ENCODE measurements around the gene ICOS.
"Not testable (repeated sequence)": the region's sequence is repeated elsewhere in the genome, so short reads cannot be mapped to it uniquely, and the experiment has no call there.

Gene ICOS

DNA sequence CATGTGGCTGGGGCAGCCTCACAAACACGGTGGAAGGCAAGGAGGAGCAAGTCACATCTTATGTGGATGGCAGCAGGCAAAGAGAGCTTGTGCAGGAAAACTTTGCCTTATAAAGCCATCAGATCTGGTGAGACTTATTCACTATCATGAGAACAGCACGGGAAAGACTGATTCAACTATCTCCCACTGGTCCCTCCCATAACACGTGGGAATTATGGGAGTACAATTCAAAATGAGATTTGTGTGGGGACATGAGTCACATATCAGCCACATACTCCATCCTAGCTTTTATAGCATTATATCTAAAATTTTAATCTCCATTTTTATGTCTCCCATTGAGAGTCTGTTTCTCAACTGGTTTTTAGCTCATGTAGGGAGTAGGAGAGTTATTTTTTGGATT, 45.7 kb downstream of the ICOS start:
- no peak for DNase-seq

DNA sequence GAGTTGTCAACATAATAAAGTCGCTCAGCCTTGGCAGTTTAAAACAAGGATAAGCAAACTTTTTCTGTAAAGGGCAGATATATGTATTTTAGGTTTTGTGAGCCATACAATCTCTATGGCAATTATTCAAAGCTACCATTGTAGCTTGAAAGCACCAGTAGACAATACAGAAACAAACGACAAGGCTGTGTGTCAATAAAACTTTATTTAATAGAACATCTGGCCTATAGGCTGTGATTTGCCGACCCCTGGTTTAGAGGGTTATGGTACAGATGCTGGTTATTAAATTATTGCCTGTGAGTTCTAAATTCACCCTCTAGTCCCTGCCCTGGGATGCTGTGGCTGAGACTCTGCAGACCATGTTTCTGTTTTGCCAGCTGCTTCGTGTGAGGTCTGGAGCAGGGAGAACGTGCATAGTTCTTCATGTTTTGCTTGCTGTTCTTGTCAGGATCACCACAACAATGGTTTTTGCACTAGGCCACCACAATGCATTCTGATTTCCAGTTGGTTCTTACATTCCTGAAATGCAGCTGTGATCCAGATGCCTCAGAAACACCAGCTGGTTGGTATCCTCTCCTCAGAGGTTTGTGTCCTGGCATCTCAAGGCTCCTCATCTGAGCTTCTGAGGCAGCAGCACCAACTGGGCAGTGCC, 46.6 kb downstream of the ICOS start:
- DNase-seq: no peak

DNA sequence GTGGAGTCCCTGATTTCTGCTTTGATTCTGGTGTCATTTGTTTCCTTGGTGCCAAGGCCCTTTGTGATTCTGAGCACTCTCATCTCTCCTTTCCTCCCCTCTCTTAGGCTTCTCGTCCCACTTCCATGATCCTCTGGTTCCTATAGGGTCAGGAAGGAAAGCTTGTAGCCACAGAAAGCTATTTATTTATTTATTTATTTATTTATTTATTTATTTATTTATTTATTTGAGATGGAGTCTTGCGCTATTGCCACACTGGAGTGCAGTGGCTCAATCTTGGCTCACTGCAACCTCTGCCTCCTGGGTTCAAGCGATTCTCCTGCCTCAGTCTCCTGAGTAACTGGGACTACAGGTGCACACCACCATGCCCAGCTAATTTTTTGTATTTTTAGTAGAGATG, 49.4 kb downstream of the ICOS start:
- not testable (repeated sequence) for DNase-seq

DNA sequence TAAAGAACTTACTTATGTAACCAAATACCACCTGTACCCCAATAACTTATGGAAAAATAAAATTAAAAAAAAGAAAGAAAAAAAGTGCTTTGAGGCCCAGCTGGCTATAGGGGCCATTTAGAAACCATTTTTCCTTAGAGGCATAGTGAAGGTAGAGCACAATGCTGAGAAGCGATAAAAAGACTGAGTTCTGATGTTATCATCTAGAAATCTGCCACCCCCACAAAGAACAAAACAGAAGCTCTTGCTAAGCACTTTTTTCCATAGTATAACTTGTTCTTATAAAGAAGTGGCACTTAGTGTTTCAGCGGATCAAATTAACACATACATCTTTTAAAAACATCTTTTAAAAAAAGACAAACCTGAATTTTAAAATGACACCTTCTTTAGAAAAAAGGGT, 51.4 kb downstream of the ICOS start:
- DNase-seq: no peak

DNA sequence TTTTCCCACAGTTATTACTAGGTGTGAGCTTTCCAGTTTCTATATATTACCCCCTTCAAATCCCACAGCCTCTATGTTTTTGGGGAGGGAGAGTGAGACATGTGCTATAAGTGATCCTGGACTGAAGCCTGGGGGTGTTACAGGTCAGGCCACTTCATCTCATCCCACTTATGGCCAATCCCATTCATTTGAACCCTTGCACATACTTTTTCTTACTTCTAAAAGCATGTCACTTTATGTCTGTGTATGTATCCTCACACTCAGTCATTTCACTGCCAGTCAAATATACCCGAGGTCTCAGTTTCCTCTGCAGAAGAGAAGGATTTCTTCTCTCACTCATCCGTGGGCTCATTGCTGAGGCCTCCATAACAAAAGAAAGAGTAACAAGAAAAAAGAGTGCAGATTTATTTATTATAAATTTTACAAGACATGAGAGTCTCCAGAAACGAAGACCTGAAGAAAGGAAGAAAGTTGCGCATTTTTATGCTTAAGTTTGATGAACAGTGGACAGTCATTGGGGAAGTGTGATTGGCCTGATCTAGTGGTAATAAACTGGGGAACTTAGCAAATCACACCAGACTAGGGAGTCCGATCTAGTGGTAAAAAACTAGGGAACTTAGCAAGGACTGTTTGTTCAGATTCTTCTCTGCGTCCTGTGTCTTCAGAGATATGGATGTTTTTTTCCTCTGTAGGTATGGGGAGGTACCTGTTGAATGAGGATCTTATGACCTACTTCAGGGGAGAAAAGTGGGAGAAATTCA, 52.1 kb downstream of the ICOS start:
- no peak for DNase-seq

DNA sequence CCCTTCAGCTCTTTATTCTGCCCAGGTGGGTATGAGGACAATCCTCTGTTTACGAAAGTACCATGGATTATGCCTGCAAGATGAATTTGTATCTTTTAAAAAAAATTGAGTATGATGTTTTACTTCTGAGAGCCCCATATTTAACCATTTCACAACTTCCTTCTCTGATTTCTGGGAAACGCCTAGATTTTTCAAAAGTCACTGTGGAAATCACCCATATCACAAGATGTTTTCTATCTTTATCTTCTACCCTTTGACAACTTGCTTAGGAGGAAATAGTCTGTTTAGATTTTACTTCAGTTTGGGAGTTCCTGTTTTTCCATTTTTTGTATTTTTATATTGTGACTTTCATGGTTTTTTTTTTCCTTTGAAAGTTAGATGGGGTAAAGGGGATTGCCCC, 53.0 kb downstream of the ICOS start:
- DNase-seq: no peak

DNA sequence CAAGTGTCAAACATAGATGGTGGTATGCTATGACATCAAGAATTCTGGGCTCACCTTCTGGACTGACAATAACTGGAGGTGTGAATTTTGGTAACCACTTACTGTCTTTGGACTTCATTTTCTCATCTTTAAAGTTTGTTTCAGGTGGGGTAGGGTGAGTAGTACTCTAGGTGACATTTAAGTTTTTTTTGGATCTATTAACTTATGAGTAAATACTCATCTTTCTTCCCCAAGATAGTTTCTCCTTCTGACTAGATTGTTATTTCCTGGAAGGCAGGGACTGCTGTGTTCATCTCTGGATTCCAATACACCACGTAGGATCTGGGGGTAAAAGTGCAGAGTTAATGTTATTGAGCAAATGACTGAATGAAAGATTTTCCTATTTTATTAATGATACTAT, 55.9 kb downstream of the ICOS start:
- no peak for DNase-seq

DNA sequence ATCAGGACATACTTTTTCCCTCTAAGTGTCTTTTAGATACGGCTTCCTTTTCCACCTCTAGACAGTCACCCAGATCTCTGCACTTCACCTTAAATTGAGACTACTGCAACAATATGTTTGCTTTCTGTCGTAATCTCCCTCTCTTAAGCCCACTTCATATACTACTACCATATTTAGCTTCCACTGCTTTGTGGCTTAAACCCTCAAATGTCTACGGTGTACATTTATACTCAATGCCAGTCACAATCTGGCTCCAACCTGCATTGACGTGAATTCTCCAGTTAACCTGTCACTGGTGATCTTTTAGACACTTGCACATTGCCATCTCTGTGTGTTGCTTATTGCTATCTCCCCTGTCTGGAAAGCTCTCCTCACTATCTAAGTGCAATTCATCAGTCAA, 56.4 kb downstream of the ICOS start:
- DNase-seq: no peak

DNA sequence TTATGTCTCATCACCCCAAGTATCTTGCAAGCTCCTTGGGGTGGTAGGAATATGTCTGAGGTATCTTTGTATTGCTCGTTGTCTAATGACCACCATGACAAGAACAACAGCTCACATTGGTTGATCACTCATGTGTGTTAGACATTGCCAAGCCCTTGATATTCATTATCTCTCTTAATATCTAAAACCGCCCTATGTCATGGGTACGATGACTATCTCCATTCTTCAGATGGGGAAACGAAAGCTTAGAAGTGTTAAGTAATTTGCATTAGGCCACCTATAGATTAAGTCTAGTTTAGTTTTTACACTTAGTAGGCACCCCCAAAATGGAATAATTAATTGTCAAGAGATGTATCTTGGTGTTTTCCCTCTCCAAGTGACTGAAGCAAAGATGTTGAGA, 57.0 kb downstream of the ICOS start:
- DNase-seq: no peak

DNA sequence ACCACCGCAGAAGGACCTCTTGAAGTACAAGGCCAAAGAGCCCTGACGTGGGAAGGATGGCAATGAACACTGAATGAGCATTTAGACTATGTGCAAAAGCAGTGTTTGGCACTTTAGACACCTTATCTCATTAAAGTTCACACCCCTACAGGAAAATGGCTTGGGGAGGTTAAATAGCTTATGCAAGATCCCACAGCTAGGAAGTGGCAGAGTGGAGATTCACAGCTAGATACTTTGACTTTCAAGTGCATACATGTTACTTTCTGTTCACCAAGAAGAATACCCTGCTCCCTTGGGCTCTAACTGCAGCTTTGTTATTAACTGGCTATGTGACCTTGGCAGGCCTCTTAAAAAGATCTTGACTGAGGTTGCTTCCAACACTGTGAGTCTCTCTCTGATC, 58.2 kb downstream of the ICOS start:
- no peak for DNase-seq

DNA sequence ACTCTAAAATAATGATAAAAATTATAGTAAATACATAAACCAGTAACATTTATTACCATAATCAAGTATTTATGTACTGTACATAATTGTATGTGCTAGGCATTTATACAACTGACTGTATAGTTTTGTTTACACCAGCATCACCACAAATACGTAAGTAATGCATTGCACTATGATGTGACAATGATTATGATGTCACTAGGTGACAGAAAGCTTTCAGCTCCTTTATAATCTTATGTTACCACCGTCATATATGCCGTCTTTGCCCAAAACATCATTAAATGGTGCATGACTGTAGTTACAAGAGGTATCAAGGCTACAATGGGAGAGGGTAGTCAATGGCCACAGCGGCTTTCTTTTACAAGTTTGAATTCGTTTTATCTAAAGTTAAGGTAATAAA, 60.1 kb downstream of the ICOS start:
- no peak for DNase-seq

DNA sequence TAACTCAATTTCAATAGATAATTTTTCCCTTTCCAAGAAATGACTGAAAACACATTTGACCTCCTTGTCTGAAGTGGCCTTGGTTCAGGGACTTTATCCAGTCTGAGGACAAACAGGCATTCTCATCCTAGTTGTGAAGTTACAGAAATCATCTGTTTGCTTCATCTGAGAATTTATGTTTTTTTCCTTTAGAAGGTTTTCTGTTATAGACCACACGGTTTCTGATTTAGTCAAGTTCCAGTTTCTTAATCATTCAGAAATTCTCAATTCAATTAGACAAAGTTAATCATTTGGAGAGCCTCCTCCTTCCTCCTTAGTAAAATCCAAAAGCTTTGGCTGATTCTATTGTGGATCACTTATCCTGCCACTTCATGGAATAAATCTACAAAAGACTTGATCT, 60.9 kb downstream of the ICOS start:
- DNase-seq: no peak

DNA sequence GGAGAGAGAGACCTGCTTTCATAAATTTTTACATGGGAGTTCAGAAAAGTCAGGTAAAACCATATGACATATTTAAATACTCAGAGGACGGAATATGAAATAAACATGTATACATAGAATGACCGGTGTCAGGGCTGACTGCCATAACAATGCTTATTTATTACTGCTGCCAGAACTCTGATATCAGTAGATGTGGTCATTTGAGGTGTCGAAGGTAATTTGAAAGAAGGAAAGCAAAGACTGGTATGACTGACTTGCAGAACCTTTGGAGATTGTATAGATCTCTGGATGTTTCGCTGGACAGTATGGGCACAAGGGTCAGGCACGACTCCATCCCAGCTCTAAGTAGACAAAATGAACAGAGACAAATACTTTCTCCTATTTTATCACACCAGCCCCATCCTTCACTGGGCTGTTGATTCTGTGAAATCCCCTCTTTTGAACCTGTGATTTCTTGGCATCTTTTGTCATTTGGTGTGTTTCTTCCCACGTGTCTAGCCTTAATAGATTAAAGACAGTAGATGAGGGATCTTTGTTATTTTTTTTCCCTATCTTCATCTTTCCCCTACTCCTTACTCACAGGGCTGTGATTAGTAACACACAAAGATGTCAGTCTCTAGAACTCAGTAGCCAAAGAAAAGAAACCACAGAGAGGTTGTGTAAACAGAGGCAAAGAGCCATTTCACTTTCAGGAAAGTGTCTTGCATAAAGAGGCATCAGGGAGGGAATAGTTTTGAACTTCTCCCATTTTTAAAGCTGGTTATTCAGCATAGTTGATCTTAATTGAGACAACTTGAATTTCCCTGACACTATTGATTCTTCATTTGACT, 61.6 kb downstream of the ICOS start:
- peak; percentile 18 for DNase-seq

DNA sequence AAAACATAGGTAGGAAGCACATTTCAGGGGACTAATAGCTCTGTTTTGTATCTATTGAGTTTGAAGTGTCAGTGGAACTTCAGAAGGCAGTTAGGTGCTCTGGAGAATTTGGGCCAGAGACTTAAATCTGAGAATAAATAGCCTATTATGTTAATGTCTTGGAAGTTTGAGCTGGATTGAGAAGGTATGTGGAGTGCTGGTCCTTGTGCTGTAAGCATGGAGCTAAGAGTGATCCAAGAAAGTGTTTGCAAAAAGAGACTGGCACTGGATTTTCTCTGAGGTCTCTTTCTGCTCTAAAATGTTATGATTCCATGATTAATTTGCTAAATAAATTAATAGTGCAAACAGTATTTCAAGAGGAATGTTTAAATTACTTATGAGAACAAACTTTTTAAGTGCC, 63.3 kb downstream of the ICOS start:
- no peak for DNase-seq

DNA sequence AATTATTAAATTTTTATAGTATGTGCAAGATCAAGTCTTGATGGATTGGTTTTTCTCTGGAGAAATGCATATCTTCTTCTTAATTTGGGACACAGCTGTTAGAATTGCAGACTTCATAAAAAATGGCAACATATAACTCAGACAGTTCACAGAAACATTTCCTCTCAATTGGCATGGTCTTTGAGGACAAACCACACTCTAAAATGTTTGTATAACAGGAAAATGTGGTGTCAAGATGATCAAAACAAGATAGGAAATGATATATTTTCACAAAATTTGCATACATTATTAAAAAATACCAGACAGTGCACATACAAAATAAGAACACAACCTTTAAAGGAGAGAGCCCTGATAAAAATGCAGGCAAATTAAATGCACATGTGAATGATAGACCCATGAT, 63.9 kb downstream of the ICOS start:
- DNase-seq: no peak

DNA sequence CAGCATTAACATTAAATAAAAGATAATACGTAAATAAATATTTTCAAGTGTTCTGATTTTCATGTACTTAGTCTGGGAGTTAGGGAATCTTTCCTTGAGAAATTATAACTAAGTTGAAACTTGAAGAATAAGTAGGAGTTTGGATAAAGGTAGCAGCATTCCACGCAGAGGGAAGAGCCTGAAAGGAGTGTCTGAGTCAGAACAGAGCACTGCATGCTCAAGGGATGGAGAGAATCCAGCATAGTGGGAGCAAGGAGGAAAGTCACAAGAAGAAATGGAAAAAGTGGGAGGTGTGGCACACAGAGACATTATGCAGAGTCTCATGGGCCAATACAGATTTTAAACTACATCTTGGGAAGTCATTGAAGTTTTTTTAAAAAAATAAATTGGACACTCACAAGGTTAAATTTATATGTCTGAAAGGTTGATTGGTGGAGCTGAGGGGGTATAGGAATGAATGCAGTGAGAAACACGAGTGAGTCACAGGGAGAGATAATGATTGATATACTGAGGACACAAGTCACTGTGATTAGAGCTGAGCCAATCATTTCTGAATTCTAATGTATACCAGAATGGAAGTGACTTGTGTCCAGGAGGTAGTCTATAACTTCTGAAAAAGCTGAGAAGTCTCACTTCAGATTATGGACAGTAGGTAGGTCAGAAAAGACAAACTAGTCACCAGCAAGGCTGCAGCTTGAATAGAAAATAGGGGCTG, 66.9 kb downstream of the ICOS start:
- no peak for DNase-seq

DNA sequence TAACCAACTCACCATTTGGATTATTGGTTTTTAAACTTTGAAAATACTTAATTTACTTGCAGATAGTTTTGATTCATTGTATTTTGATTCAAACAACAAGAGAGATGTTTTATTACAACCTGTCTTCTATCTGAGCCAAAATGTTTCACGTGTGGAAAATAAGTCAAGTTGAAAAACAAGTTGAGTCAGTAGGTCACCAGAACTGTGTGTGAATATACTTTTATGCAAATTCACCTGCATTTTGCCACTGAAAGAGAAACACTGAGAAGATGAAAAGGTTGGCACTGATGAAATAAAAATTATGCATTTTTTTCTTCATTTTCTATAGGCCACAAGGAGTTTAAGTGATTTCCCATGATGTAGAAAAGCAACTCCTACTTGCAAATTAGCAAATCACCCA, 68.3 kb downstream of the ICOS start:
- DNase-seq: no peak

DNA sequence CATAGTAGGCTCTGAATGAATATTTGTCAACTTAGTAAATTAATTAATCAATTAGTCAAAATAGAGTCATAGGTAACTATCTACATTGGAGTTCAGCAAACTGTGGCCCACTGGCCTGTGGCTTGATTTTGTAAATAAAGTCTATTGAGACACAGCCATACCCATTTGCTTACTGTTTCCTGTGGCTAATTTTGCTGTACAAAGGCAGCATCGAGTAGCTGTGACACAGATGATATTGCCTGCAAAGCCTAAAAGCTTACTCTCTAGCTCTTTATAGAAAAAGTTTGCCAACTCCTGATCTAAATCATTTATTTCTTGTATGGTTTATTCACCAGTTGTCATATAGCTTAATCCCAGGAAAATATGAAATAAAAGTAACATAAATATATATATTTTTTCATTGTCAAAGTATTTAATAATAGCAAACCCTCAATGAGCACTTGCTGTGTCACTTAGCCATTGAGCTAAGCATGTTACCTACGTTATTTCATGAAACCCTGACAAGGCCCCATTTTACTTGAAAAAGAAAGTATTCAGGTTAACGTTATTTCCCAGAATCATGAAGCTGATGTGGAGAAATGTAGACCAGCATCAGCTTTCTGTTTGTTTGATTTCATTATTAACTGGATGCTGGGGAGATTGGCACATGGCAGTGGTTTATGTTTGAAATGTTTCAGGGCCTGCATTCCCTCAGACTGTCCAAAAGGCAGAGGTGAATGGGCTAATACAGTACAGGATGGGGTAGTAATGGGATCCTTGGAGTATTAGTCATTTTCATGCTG, 69.6 kb downstream of the ICOS start:
- DNase-seq: no peak

DNA sequence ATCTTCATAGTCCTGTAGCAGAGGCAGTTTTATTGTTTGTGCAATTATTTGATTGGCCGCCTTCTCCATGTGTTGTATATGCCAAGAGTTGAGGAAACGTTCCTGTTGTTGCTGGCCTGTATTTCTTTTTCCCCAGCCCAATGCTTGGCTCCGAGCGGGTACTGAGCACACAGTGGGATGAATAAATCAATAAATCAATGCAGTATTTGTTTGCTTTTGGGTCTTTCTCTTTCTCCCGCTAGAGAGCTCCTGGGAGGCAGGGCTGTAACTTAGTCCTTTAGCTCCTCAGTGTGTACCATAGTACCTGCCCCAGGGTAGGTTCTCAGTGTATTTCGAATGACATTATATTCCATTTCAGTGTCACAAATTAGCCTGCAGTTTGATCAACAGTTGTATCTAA, 71.8 kb downstream of the ICOS start:
- no peak for DNase-seq

DNA sequence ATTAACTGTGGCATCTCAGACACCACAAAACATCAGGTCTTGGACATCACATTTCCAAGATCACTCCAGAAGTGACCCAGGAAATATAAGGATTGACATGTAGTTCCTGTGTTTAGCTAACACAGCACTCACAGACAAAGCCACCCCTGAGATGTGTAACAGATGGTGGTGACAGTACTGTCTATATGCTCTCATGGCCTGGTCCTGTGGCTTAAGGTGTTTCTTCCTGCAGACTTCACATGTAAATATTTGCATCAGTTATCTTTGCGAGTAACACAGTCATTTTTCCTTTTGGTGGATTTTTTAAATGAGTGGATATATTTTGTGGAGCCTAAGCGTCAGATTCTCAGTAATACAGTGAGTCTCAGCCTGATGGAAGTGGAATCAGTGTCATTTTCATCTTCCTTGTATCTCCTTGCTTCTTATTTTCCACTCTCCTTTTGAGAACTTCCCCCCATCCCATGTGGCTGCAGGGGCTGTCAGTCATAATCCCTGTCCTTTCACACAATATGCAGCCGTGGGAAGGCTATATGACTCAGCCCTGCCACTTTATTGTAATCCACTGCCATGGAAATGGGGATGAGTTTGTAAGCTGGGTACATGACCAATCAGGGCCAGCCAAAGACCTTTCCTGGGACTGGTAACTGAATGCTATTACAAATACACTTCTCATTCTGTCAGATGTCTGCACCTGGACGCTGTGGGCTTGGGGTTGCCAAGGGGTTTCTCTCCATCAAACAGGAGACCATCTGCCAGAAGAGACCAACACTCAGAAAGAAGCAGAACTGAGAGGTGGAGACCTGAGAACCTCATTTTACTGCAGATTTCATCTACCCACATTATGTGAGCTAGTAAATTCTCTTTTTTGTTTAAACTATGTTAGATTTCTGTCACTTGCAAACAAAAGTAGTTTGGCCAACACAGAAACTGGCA, 74.3 kb downstream of the ICOS start:
- DNase-seq: no peak

Data from fibroblast of upper back skin (primary cell).